SU-DHL-6 (cell line): ENCODE results near the gene MGAT4A.

Source experiments
- H2AFZ ChIP-seq: fragments of 200-600 bp; sonication (generic); 2 replicates; pipeline ENCODE4 v1.6.1; 2014; ENCODE audit warnings: low read depth, mild to moderate bottlenecking, moderate library complexity, mixed read lengths, antibody characterized with exemption, low read length; ENCODE audit not compliant: severe bottlenecking
- H3F3A ChIP-seq: fragments of 200-600 bp; shearing (Covaris generic); 2 replicates; pipeline ENCODE4 v1.6.0; 2016; ENCODE audit warnings: antibody characterized with exemption, mild to moderate bottlenecking; ENCODE audit not compliant: insufficient read depth
- H3K27ac ChIP-seq: fragments of 200-600 bp; sonication (generic); 2 replicates; pipeline ENCODE4 v1.5.1; 2016; ENCODE audit warnings: low read depth, mild to moderate bottlenecking, low read length, moderate library complexity, mixed read lengths
- H3K27me3 ChIP-seq: fragments of 200-600 bp; sonication (generic), shearing (Covaris generic); 2 replicates; pipeline ENCODE4 v1.6.0; 2014; ENCODE audit warnings: mild to moderate bottlenecking, low read length
- H3K36me3 ChIP-seq: fragments of 200-600 bp; sonication (generic); 2 replicates; pipeline ENCODE4 v1.6.1; 2014; ENCODE audit warnings: mild to moderate bottlenecking, low read length, mixed read lengths
- H3K4me2 ChIP-seq: fragments of 300-600, 200-600 bp; shearing (Covaris generic), sonication (generic); 2 replicates; pipeline ENCODE4 v1.6.0; 2014; ENCODE audit warnings: low read length, low read depth, mild to moderate bottlenecking; ENCODE audit not compliant: poor library complexity, severe bottlenecking
- H3K4me3 ChIP-seq: fragments of 200-600 bp; sonication (generic); 2 replicates; pipeline ENCODE4 v1.5.1; 2014; ENCODE audit warnings: antibody characterized with exemption, low read length, mild to moderate bottlenecking, mixed read lengths; ENCODE audit not compliant: insufficient read depth, poor library complexity, severe bottlenecking
- H3K79me2 ChIP-seq: fragments of 200-600 bp; sonication (generic); 2 replicates; pipeline ENCODE4 v1.6.1; 2014; ENCODE audit warnings: mild to moderate bottlenecking, low read length, moderate library complexity; ENCODE audit not compliant: insufficient read depth
- H3K9ac ChIP-seq: fragments of 200-600 bp; sonication (generic); 2 replicates; pipeline ENCODE4 v1.7.0; 2014; ENCODE audit warnings: mild to moderate bottlenecking, low read length
- H3K9me2 ChIP-seq: fragments of 200-600 bp; sonication (generic); replicated peaks from 2 replicates; pipeline ENCODE4 v1.6.1; 2014; ENCODE audit warnings: low read length; ENCODE audit not compliant: insufficient read depth
- H3K9me3 ChIP-seq: fragments of 200-600 bp; sonication (generic); 2 replicates; pipeline ENCODE4 v1.6.1; 2014; ENCODE audit warnings: low read length, mixed read lengths; ENCODE audit not compliant: insufficient read depth
- H4K20me1 ChIP-seq: fragments of 200-600 bp; sonication (generic); 2 replicates; pipeline ENCODE4 v1.6.1; 2014; ENCODE audit warnings: low read depth, mild to moderate bottlenecking, antibody characterized with exemption, low read length, moderate library complexity, mixed read lengths
- CTCF ChIP-seq: fragments of 200-600 bp; sonication (generic); IDR thresholded peaks from one replicate; pipeline ENCODE4 v1.5.1; 2017; ENCODE audit warnings: antibody characterized with exemption, mild to moderate bottlenecking, low read length, moderate library complexity; ENCODE audit not compliant: insufficient read depth, poor library complexity, severe bottlenecking
- EZH2phosphoT487 ChIP-seq: fragments of 200-600 bp; sonication (generic), shearing (Covaris generic); conservative IDR thresholded peaks from 2 replicates; pipeline ENCODE4 v1.6.1; 2018; ENCODE audit warnings: mild to moderate bottlenecking, antibody characterized with exemption, low read length, moderate library complexity, mixed read lengths

MGAT4A gene

GRCh38 chr2:98614024-98614739 lies 116.8 kb downstream of the MGAT4A start:
- Histone ChIP-seq H3K79me2 (no peaks in the 10 kb centered on the region; the same call in 1 of the 2 replicates), H3K9me3 (no peaks in the 10 kb centered on the region), H3K36me3 (peaks cover 3% of the 10 kb centered on the region; the same call in 1 of the 2 replicates), H3K9me2 (no peaks in the 10 kb centered on the region), H3K4me2 (no peak overlapping the region), H3K27me3 (no peaks in the 10 kb centered on the region), H3F3A (no peaks in the 10 kb centered on the region), H2AFZ (no peak overlapping the region), H3K27ac (no peak overlapping the region), H3K9ac (no peak overlapping the region), H4K20me1 (no peaks in the 10 kb centered on the region), H3K4me3 (no peak overlapping the region)
- TF ChIP-seq EZH2phosphoT487 (no peak), CTCF (no peak)

GRCh38 chr2:98608962-98609604 lies 121.8 kb downstream of the MGAT4A start:
- no peaks in the 10 kb centered on the region for H3K9me2 ChIP-seq
- no peaks in the 10 kb centered on the region for H3F3A ChIP-seq
- H3K27me3 ChIP-seq = no peaks in the 10 kb centered on the region
- TF ChIP-seq EZH2phosphoT487 (no peak), CTCF (no peak)
- peak overlapping the region; percentile 91 for H2AFZ ChIP-seq
- peak overlapping the region; percentile 76 for H3K4me2 ChIP-seq
- no peaks in the 10 kb centered on the region for H3K9me3 ChIP-seq
- peak overlapping the region; percentile 87 for H3K4me3 ChIP-seq
- H3K9ac ChIP-seq = peak overlapping the region; percentile 94
- peak overlapping the region; percentile 61 for H3K27ac ChIP-seq
- no peaks in the 10 kb centered on the region for H4K20me1 ChIP-seq
- H3K36me3 ChIP-seq = peaks cover 3% of the 10 kb centered on the region; the same call in 1 of the 2 replicates
- H3K79me2 ChIP-seq = peaks cover 28% of the 10 kb centered on the region

GRCh38 chr2:98608116-98608961 lies 122.6 kb downstream of the MGAT4A start, which contains the start of the genes COA5 and UNC50:
Gene COA5, minus strand, starts transcription at chr2:98608512. Its CDS starts 107 bp downstream, at chr2:98608405.
Gene UNC50, plus strand, starts transcription at chr2:98608589. Its CDS starts 1,171 bp downstream, at chr2:98609760.
- H3K9me2 ChIP-seq = no peaks in the 10 kb centered on the region
- H3K27ac ChIP-seq = peak within 1 kb of the TSS; percentile 61
- peak within 1 kb of the TSS; percentile 91 for H2AFZ ChIP-seq
- H3K79me2 ChIP-seq = peaks cover 28% of the 10 kb centered on the region
- peak within 1 kb of the TSS; percentile 76 for H3K4me2 ChIP-seq
- H3K4me3 ChIP-seq = peak within 1 kb of the TSS; percentile 87
- peaks cover 3% of the 10 kb centered on the region; the same call in 1 of the 2 replicates for H3K36me3 ChIP-seq
- H3K27me3 ChIP-seq = no peaks in the 10 kb centered on the region
- TF ChIP-seq CTCF = no peak
- TF ChIP-seq EZH2phosphoT487 = no peak
- no peaks in the 10 kb centered on the region for H3K9me3 ChIP-seq
- H4K20me1 ChIP-seq = no peaks in the 10 kb centered on the region
- no peaks in the 10 kb centered on the region for H3F3A ChIP-seq
- peak within 1 kb of the TSS; percentile 94 for H3K9ac ChIP-seq
